Glutamatergic neuron (in vitro differentiated cells): ENCODE measurements around the gene MYL10. TPM values are rescaled to one million over a fixed set of nuclear protein-coding genes. Genes with fewer than 3 reads are reported as not detected.

Experiments used
- DNase-seq: peaks from one replicate; pipeline ENCODE4 v3.0.0; 2022
- H3K27ac Mint-ChIP-seq: one replicate; pipeline ENCODE4 v1.8.0; 2020; ENCODE audit warnings: mild to moderate bottlenecking, mixed read lengths, inconsistent platforms; ENCODE audit not compliant: unreplicated experiment
- H3K27me3 Mint-ChIP-seq: one replicate; pipeline ENCODE4 v1.8.0; 2020; ENCODE audit warnings: mild to moderate bottlenecking, moderate library complexity, mixed read lengths, inconsistent platforms; ENCODE audit not compliant: unreplicated experiment
- H3K36me3 Mint-ChIP-seq: one replicate; pipeline ENCODE4 v1.8.0; 2020; ENCODE audit warnings: mild to moderate bottlenecking, mixed read lengths, inconsistent platforms; ENCODE audit not compliant: unreplicated experiment
- H3K4me1 Mint-ChIP-seq: one replicate; pipeline ENCODE4 v1.8.0; 2020; ENCODE audit warnings: mild to moderate bottlenecking, low read depth, mixed read lengths, inconsistent platforms; ENCODE audit not compliant: unreplicated experiment
- H3K4me3 Mint-ChIP-seq: one replicate; pipeline ENCODE4 v1.8.0; 2020; ENCODE audit warnings: mild to moderate bottlenecking, mixed read lengths, inconsistent platforms; ENCODE audit not compliant: unreplicated experiment
- H3K9me3 Mint-ChIP-seq: one replicate; pipeline ENCODE4 v1.8.0; 2020; ENCODE audit warnings: mild to moderate bottlenecking, moderate library complexity, mixed read lengths, inconsistent platforms; ENCODE audit not compliant: unreplicated experiment
- CTCF ChIP-seq: fragments of 200-600 bp; sonication (generic); IDR thresholded peaks from one replicate; pipeline ENCODE4 v1.5.0; 2021; ENCODE audit not compliant: partially characterized antibody, unreplicated experiment
- total RNA-seq: library from RNA; stranded (reverse); fragmentation: NEBNext Ultra II Directional; extraction: Animal tissue kit (Norgen Biotek cat#: 25700); gene quantifications from one replicate; pipeline ENCODE4 v1.2.1, GENCODE V29; 2021; ENCODE audit not compliant: unreplicated experiment

MYL10 gene
- total RNA-seq, 1 donor from 2014 or later, result not detected

GRCh38 chr7:101590663-101591435 is 38.2 kb downstream of the MYL10 start:
- DNase-seq, result no peak
- Mint-ChIP-seq H3K4me1 (no peaks in the 10 kb centered on the region), H3K27me3 (peaks cover 10% of the 10 kb centered on the region), H3K27ac (no peak overlapping the region), H3K9me3 (peaks cover 5% of the 10 kb centered on the region), H3K4me3 (no peak overlapping the region), H3K36me3 (no peaks in the 10 kb centered on the region)
- no peak for TF ChIP-seq CTCF

- Mint-ChIP-seq H3K27ac (no peak overlapping the region), H3K4me1 (no peaks in the 10 kb centered on the region)
- no peak for DNase-seq
Measured at GRCh38 chr7:101589976-101590662, 39.0 kb downstream of the MYL10 start.

GRCh38 chr7:101589052-101589451 is 40.0 kb downstream of the MYL10 start:
- H3K4me3 Mint-ChIP-seq, result no peak overlapping the region
- H3K4me1 Mint-ChIP-seq, result no peaks in the 10 kb centered on the region
- H3K9me3 Mint-ChIP-seq, result peaks cover 5% of the 10 kb centered on the region
- no peak overlapping the region for H3K27ac Mint-ChIP-seq
- H3K36me3 Mint-ChIP-seq, result no peaks in the 10 kb centered on the region
- no peak for DNase-seq
- no peak for TF ChIP-seq CTCF
- peaks cover 8% of the 10 kb centered on the region for H3K27me3 Mint-ChIP-seq

More at GRCh38 chr7:101589976-101590662, 39.0 kb downstream of the MYL10 start:
- H3K4me3 Mint-ChIP-seq, result no peak overlapping the region
- no peak for TF ChIP-seq CTCF
- H3K9me3 Mint-ChIP-seq, result peaks cover 5% of the 10 kb centered on the region
- H3K27me3 Mint-ChIP-seq, result peaks cover 10% of the 10 kb centered on the region
- H3K36me3 Mint-ChIP-seq, result no peaks in the 10 kb centered on the region

GRCh38 chr7:101588131-101588935 is 40.8 kb downstream of the MYL10 start:
- Mint-ChIP-seq H3K9me3 (peaks cover 5% of the 10 kb centered on the region), H3K36me3 (no peaks in the 10 kb centered on the region), H3K4me3 (no peak overlapping the region), H3K27me3 (peaks cover 8% of the 10 kb centered on the region), H3K4me1 (no peaks in the 10 kb centered on the region), H3K27ac (no peak overlapping the region)
- no peak for TF ChIP-seq CTCF
- no peak for DNase-seq
